Measurements from ENCODE around the gene PCNX3. TPM values are rescaled to one million over a fixed set of nuclear protein-coding genes. Genes with fewer than 3 reads are reported as not detected.

The PCNX3 gene
- total and polyA plus RNA-seq, 2 of the 4 experiments (the other 2 are of a cell fraction): 5.6 to 33.2 TPM

DNA sequence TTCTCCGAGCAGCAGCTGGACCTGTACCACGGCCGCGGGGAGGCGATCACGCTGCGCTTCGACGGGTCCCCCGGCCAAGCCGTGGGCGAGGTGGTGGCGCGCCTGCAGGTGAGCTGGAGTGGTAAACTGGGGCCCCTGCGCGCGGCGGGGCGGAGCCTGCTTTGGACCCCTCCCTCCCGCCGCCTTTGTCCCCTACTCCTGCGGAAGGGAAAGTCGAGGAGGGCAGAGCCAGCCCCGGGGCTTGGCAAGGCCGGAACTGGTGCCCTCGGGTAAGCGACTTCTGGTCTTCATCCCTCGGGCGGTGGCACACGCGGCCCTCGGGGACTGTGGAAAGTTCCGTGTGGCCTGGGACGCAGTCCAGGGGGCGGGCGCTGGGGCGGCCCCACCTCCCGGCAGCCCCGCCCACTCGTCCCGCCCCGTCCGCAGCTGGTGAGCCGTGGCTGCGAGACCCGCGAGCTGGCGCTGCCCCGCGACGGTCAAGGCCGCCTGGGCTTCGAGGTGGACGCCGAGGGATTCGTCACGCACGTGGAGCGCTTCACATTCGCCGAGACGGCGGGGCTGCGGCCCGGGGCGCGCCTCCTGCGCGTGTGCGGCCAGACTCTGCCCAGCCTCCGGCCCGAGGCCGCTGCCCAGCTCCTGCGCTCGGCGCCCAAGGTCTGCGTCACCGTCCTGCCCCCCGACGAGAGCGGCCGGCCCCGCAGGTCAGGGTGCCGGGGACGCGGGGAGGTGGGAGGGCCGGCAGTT is 31.6 kb downstream of the PCNX3 start:
- Histone ChIP-seq H2BK120ac (ENCODE audit: low read depth, low read length) (no peak overlapping the region), H3K4ac (ENCODE audit: low read depth, low read length) (no peak overlapping the region), H4K8ac (ENCODE audit: low read depth in 2 of 2, low read length in 2 of 2) (no peak overlapping the region), H3K79me1 (ENCODE audit: low read depth in 1 of 2, low read length in 2 of 2) (peaks cover 0 to 38% of the 10 kb centered on the region in 2 experiments; a peak in 1 of 4 replicates), H2BK15ac (ENCODE audit: low read depth, low read length) (no peak overlapping the region), H3K9me3 (ENCODE audit: control insufficient read depth, insufficient read depth, low read length) (no peaks in the 10 kb centered on the region), H3K4me1 (ENCODE audit: control insufficient read depth, insufficient read depth, low read length) (peaks cover 16% of the 10 kb centered on the region), H3K9ac (ENCODE audit: low read depth, low read length) (no peak overlapping the region), H3K9me1 (ENCODE audit: insufficient read depth, low read length) (peaks cover 17% of the 10 kb centered on the region), H4K5ac (ENCODE audit: low read depth, low read length) (no peak overlapping the region), H3K36me3 (ENCODE audit: control insufficient read depth, insufficient read depth, low read length) (peaks cover 14% of the 10 kb centered on the region), H3K23ac (ENCODE audit: low read depth, low read length) (no peak overlapping the region), H3K4me3 (ENCODE audit: insufficient read depth, low read depth, low read length) (no peak overlapping the region), H3K27me3 (ENCODE audit: control insufficient read depth, insufficient read depth, low read length) (no peaks in the 10 kb centered on the region), H3K4me2 (ENCODE audit: low read depth, low read length) (no peak overlapping the region), H3K18ac (ENCODE audit: low read depth, low read length) (no peak overlapping the region), H3K14ac (replicated peaks; ENCODE audit: low read depth, low read length) (no peak overlapping the region), H4K91ac (ENCODE audit: insufficient read depth, low read depth, low read length) (no peak overlapping the region), H2BK5ac (ENCODE audit: low read depth, low read length, poor library complexity, severe bottlenecking) (no peak overlapping the region), H2AK9ac (replicated peaks; ENCODE audit: low read depth, low read length, poor library complexity) (peak overlapping the region; percentile 66), H3K56ac (ENCODE audit: extremely low read depth, insufficient read depth, low read length) (no peak overlapping the region), H3K27ac (ENCODE audit: insufficient read depth, low read length) (no peak overlapping the region), H2BK20ac (ENCODE audit: low read depth, low read length) (no peak overlapping the region), H2AK5ac (ENCODE audit: low read depth, low read length) (no peak overlapping the region), H2AFZ (replicated peaks; ENCODE audit: low read length, poor library complexity) (peak overlapping the region; percentile 54), H4K20me1 (ENCODE audit: insufficient read depth, low read length) (peaks cover 15% of the 10 kb centered on the region; the same call in 1 of the 2 replicates)
- in situ Hi-C loops (cut with MboI; ENCODE audit: low sequenced_read_pairs): no loop called here
- intact Hi-C loops (cut with micrococcal nuclease): no loop called here
- dilution Hi-C loops (cut with HindIII; ENCODE audit: low sequenced_read_pairs, unreplicated experiment): no loop called here
- WGBS, 2 experiments (ENCODE audit: extremely low coverage in 2 of 2, insufficient read length in 1 of 2): 28% methylated on average over 67 of the region's 87 CpGs; no CpG with 5 or more reads in 1 of the 2 experiments
- TF ChIP-seq SMC3 (IDR thresholded peaks at IDR 0.05; ENCODE audit: low read depth, low read length): no peak
- TF ChIP-seq POLR2A (IDR thresholded peaks at IDR 0.05; ENCODE audit: low read depth, low read length): no peak
- TF ChIP-seq RAD21 (IDR thresholded peaks at IDR 0.05; ENCODE audit: low read length): no peak
- TF ChIP-seq ELK1 (IDR thresholded peaks at IDR 0.05; ENCODE audit: borderline replicate concordance, low read depth, low read length): no peak
- ATAC-seq (ENCODE audit: low read depth) (peak; percentile 25), DNase-seq (no peak)
- no TSS peak for BruUV-seq (replicated peaks)
- ChIA-PET POLR2A (ENCODE audit: unreplicated experiment) (no interaction called here), CTCF (no interaction called here)
